Measurements from ENCODE around the gene MKRN2.

MKRN2 gene

DNA sequence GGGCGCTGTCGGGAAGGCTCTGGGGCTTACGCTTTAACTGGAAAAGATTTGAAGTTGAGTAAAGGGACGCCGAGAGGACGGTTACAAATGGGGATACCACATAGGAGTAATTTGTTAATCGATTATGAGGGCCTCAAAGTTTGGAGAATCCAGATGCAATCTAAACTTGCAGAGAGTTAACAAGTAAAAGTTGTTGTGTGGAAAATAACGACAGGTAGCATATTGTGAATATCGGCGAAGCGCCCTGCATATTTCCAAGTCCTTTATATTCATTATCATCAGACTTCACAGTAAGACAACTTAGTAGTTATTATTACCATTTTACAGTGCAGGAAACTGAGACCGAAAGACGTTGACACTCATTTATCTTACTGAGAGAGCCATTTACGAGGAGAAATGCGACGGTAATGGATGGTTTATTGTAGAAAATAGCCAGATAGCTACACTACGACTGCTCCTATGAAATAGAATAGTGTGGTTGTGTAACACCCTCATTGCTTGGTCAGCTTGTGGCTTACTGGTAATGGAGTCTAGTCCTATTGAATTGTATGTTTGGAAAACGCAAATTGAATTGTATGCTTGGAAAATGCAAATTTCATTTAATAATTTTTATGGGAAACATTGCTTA is 700 bp downstream of the MKRN2 start:
- no peak for DNase-seq

GRCh38 chr3:12558706-12559105 is 1.8 kb downstream of the MKRN2 start:
- DNase-seq, result no peak

GRCh38 chr3:12559520-12559919 is 2.6 kb downstream of the MKRN2 start:
- DNase-seq, result no peak

DNA sequence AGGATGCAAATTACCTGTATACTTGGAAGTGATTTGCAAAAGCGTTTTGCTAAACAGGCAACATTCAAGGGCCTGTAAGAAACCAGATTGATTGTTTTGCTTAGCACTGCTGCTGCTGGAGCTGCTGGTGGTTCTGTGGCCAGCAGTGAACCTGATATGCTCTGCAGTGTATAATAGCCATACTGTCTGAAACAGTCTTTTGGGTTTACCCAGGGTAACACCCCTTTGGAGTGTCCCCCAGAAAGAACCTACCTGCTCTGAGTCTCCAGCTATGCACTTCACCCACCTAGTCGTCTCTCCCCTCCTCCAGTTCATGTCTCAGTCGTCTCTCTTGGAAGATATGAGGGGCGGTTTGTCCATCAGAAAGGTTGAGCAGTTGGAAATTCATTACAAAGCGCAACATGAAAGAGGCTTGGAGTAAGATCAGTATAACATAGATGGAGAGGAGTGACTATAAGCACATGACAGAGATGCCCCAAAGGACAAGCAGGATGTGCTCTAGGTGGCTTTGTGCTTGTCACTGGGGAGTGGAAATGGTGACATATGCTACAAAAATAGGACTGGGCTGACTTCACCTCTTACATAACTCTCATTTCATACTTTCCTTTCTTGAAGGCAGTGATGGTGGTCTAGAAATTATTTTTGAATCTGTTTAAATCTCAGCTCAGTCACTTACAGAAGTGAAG is 3.8 kb downstream of the MKRN2 start:
- no peak for DNase-seq

GRCh38 chr3:12561397-12561796 is 4.5 kb downstream of the MKRN2 start:
- DNase-seq, result no peak

DNA sequence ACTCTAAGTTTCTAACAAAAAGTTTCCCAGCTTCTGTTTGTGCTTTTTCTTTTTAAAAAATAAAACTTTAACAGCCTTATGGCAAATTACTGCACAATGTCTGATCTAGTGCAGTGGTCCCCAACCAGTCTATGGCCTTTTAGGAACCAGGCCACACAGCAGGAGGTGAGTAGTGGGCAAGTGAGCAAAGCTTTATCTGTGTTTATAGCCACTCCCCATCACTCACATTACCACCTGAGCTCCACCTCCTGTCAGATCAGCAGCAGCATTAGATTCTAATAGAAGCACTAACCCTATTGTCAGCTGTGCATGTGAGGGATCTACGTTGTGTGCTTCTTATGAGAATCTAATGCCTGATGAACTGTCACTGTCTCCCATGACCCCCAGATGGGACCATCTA is 5.6 kb downstream of the MKRN2 start:
- no peak for DNase-seq

DNA sequence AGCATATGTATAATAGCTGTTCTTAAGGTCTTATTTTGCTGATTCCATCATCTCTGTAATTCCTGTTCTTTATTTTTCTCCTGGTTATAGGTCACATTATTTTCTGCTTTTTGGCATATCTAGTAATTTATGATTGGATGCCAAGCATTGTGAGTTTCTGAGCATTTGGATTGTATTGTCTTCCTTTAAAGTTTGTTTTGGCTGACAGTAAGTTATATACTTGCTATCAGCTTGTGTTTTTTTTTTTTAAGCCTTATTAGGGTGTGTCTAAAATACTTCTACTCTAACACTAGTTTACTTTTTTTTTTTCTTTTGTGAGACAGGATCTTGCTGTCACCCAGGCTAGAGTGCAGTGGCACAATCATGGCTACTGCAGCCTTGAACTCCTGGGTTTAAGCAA is 10.1 kb downstream of the MKRN2 start:
- no peak for DNase-seq

GRCh38 chr3:12568747-12569146 is 11.9 kb downstream of the MKRN2 start:
- no peak for DNase-seq

DNA sequence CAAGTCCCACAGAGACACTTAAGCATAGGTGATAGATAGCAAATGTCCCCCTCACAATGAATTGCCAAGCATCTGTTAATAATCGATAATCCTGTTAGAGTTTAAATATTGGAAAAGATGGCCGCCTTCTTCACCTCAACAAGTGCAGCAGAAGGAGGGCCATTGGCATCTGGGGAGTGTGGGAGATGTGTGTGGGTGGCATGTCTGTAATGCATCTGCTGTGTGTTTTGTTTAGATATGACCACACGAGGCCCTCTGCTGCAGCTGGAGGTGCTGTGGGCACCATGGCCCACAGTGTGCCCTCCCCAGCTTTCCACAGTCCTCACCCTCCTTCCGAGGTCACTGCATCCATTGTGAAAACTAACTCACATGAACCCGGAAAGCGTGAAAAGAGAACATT is 12.9 kb downstream of the MKRN2 start:
- no peak for DNase-seq

DNA sequence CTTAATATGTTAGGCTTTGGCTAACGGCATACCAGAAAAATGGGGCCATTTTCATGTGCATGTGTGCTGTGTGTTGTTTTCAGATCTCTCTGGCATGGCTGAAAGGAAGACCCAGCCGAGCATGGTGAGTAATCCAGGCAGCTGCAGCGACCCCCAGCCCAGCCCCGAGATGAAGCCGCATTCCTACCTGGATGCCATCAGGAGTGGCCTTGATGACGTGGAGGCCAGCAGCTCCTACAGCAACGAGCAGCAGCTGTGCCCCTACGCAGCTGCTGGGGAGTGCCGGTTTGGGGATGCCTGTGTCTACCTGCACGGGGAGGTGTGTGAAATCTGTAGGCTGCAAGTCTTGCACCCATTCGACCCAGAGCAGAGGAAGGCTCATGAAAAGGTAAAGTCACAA is 15.1 kb downstream of the MKRN2 start:
- DNase-seq, result no peak

GRCh38 chr3:12574131-12574530 is 17.2 kb downstream of the MKRN2 start:
- no peak for DNase-seq

- DNase-seq, result no peak
Observed at GRCh38 chr3:12574661-12575060, 17.8 kb downstream of the MKRN2 start.

- DNase-seq, result no peak
Observed at GRCh38 chr3:12577379-12577778, 20.5 kb downstream of the MKRN2 start.

- DNase-seq, result no peak
Observed at GRCh38 chr3:12578742-12579141, 21.9 kb downstream of the MKRN2 start.

- DNase-seq, result no peak
Observed at GRCh38 chr3:12579456-12579855, 22.6 kb downstream of the MKRN2 start.

DNA sequence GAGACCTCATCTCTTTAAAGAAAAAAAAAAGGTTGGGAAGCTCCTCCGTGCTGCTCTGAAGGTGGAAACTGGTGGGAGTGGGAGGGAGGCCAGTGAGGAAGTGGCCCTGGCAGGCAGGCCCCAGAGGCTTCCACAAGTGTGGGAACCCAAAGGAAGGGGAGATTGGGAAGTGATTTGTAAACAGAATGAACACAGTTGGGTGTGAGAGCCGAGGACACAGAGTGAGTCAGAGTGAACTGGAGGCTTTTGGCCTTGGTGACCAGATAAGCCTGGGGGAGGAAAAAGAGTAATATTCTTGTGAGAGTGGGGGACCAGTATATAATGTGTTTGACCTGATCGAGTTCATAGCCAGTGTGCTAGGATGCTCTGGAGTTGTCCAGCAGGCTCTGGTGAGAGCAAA is 23.0 kb downstream of the MKRN2 start:
- DNase-seq, result peak; percentile 25

DNA sequence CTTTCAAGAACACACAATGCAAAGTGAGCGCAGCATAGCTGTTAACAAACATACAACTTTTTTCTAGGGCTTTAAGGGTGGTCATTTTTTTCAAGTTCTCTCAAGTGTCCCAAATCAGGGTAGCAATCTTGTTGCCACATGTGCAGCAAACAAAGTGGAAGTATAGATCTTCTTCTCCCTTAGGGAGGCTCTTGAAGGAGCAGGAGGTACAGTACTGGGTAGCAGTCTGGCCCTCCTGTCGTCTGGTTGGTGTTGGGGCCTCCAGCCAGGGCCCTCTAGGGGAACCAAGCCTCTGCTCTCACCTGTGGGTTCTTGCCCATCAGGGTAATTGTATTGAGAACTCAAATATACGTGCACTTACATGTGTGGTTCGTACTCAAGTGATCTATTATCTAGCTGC is 25.8 kb downstream of the MKRN2 start:
- DNase-seq, result no peak

GRCh38 chr3:12583280-12583679 is 26.4 kb downstream of the MKRN2 start:
- DNase-seq, result no peak

GRCh38 chr3:12584083-12584482 is 27.2 kb downstream of the MKRN2 start:
- no peak for DNase-seq

DNA sequence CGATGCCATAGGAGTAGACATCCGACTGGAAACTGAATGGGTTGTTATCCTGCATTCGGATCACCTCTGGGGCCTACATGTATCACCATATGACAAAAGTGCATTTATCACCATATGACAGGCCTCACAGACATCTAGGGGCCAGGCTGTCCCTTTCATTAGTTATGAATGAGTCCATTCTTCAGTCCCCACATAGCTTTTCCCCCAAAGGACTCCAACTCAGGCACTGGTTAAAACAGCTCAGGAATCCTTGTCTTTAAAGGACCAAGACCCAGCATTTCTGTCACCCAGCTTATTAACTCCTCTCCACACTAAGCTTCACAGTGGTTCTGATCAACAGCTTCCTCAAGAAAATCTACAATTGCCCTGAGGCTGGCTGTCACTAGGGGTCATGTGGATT is 28.3 kb downstream of the MKRN2 start:
- no peak for DNase-seq

DNA sequence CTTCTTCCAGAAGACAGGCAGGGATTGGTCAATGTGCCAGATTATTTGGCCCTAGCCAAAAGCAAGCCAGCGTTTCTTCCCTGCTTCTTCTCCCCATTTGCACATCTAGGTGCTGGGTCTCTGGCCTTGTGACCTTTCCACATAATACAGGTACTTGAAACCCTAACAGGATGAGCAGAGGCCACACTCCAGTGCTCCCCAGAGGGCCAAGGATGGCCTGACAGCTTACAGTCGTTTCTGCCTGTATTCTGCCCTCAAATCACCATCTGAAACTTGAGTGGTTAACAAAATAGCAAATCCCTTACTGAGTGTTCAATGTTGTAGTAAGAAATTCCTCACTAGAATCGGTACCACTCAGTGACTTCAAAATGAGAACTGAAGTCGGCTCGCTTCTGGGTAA is 29.1 kb downstream of the MKRN2 start:
- DNase-seq, result no peak

- no peak for DNase-seq
Observed at GRCh38 chr3:12586403-12586802, 29.5 kb downstream of the MKRN2 start.

DNA sequence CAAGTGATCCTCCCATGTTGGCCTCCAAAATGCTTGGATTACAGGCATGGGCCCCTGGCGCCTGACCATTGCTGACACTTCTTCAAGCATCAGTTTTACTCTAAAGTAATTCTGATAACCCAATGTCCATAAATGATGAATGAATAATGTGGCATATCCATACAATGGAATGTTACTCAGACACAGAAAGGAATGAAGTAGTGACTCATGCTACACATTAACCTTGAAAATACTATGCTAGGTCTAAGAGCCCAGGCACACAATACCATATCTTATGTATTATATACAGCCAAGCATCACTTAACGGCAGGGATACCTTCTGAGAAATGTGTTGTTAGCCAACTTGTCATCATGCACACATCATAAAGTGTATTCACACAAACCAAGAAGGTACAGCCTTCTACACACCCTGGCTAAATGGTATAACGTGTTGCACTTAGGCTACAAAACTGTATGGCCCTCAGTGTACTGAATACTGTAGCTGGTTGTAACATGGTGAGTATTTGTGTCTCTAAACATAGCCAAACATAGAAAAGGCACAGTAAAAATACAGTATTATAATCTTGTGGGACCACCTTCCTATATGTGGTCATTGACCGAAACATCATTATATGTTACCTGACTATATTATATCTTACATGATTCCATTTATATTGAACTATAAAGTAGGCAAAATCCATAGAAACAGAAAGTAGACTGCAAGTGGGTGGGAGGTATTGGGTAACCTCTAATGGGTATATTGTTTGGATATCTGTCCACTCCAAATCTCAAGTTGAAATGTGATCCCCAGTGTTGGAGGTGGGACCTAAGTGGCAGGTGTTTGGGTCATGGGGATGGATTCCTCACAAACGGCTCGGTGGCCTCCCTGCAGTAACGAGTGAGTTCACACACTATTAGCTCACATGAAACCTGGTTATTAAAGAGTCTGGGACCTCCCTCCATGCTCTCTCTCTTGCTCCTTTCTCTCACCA is 31.4 kb downstream of the MKRN2 start:
- peak; percentile 22 for DNase-seq

GRCh38 chr3:12590096-12590495 is 33.2 kb downstream of the MKRN2 start:
- no peak for DNase-seq
